Glutamatergic neuron (in vitro differentiated cells): ENCODE measurements around the gene STOML1. TPM values are rescaled to one million over a fixed set of nuclear protein-coding genes. Genes with fewer than 3 reads are reported as not detected.

Experiments used
- DNase-seq: peaks from one replicate; pipeline ENCODE4 v3.0.0; 2022
- H3K27ac Mint-ChIP-seq: one replicate; pipeline ENCODE4 v1.8.0; 2020; ENCODE audit warnings: mild to moderate bottlenecking, mixed read lengths, inconsistent platforms; ENCODE audit not compliant: unreplicated experiment
- H3K27me3 Mint-ChIP-seq: one replicate; pipeline ENCODE4 v1.8.0; 2020; ENCODE audit warnings: mild to moderate bottlenecking, moderate library complexity, mixed read lengths, inconsistent platforms; ENCODE audit not compliant: unreplicated experiment
- H3K36me3 Mint-ChIP-seq: one replicate; pipeline ENCODE4 v1.8.0; 2020; ENCODE audit warnings: mild to moderate bottlenecking, mixed read lengths, inconsistent platforms; ENCODE audit not compliant: unreplicated experiment
- H3K4me1 Mint-ChIP-seq: one replicate; pipeline ENCODE4 v1.8.0; 2020; ENCODE audit warnings: mild to moderate bottlenecking, low read depth, mixed read lengths, inconsistent platforms; ENCODE audit not compliant: unreplicated experiment
- H3K4me3 Mint-ChIP-seq: one replicate; pipeline ENCODE4 v1.8.0; 2020; ENCODE audit warnings: mild to moderate bottlenecking, mixed read lengths, inconsistent platforms; ENCODE audit not compliant: unreplicated experiment
- H3K9me3 Mint-ChIP-seq: one replicate; pipeline ENCODE4 v1.8.0; 2020; ENCODE audit warnings: mild to moderate bottlenecking, moderate library complexity, mixed read lengths, inconsistent platforms; ENCODE audit not compliant: unreplicated experiment
- CTCF ChIP-seq: fragments of 200-600 bp; sonication (generic); IDR thresholded peaks from one replicate; pipeline ENCODE4 v1.5.0; 2021; ENCODE audit not compliant: partially characterized antibody, unreplicated experiment
- total RNA-seq: library from RNA; stranded (reverse); fragmentation: NEBNext Ultra II Directional; extraction: Animal tissue kit (Norgen Biotek cat#: 25700); gene quantifications from one replicate; pipeline ENCODE4 v1.2.1, GENCODE V29; 2021; ENCODE audit not compliant: unreplicated experiment

Gene STOML1
- total RNA-seq, 1 donor from 2014 or later = 19.5 TPM

GRCh38 chr15:73959801-73960200, 32.3 kb downstream of the STOML1 start:
- Mint-ChIP-seq H3K4me1 (peaks cover 12% of the 10 kb centered on the region), H3K27ac (no peak overlapping the region), H3K9me3 (no peaks in the 10 kb centered on the region), H3K4me3 (no peak overlapping the region), H3K36me3 (no peaks in the 10 kb centered on the region), H3K27me3 (peaks cover 4% of the 10 kb centered on the region)
- DNase-seq = no peak
- TF ChIP-seq CTCF = no peak

GRCh38 chr15:73959012-73959581, 33.0 kb downstream of the STOML1 start:
- DNase-seq = no peak
- H3K36me3 Mint-ChIP-seq = no peaks in the 10 kb centered on the region
- peaks cover 6% of the 10 kb centered on the region for H3K27me3 Mint-ChIP-seq
- H3K4me3 Mint-ChIP-seq = no peak overlapping the region
- no peaks in the 10 kb centered on the region for H3K9me3 Mint-ChIP-seq
- TF ChIP-seq CTCF = no peak
- H3K27ac Mint-ChIP-seq = no peak overlapping the region
- peaks cover 12% of the 10 kb centered on the region for H3K4me1 Mint-ChIP-seq

- Mint-ChIP-seq H3K9me3 (no peaks in the 10 kb centered on the region), H3K27ac (no peak overlapping the region), H3K36me3 (no peaks in the 10 kb centered on the region), H3K4me3 (no peak overlapping the region), H3K4me1 (peaks cover 19% of the 10 kb centered on the region), H3K27me3 (peaks cover 11% of the 10 kb centered on the region)
- no peak for DNase-seq
- no peak for TF ChIP-seq CTCF
These were observed 34.3 kb downstream of the STOML1 start for GRCh38 chr15:73957785-73958184.

- no peak overlapping the region for H3K4me3 Mint-ChIP-seq
- no peak overlapping the region for H3K27ac Mint-ChIP-seq
- peaks cover 12% of the 10 kb centered on the region for H3K27me3 Mint-ChIP-seq
- H3K4me1 Mint-ChIP-seq = peaks cover 18% of the 10 kb centered on the region
- H3K9me3 Mint-ChIP-seq = peaks cover 3% of the 10 kb centered on the region
- no peak for DNase-seq
- no peaks in the 10 kb centered on the region for H3K36me3 Mint-ChIP-seq
- no peak for TF ChIP-seq CTCF
These were observed 34.8 kb downstream of the STOML1 start for GRCh38 chr15:73957276-73957675.

GRCh38 chr15:73956743-73957135, 35.4 kb downstream of the STOML1 start:
- no peak for TF ChIP-seq CTCF
- Mint-ChIP-seq H3K4me3 (no peak overlapping the region), H3K36me3 (no peaks in the 10 kb centered on the region), H3K4me1 (peaks cover 18% of the 10 kb centered on the region), H3K27ac (no peak overlapping the region), H3K27me3 (peaks cover 12% of the 10 kb centered on the region), H3K9me3 (peaks cover 6% of the 10 kb centered on the region)
- DNase-seq = no peak
